ENCODE data around the gene P2RY8. TPM values are rescaled to one million over a fixed set of nuclear protein-coding genes. Genes with fewer than 3 reads are reported as not detected.

Gene P2RY8
- total RNA-seq, 1 experiment from 2014 or later = not detected

GRCh38 chrX:1527457-1527856, 9.5 kb downstream of the P2RY8 start:
- no peak overlapping the region for H3K27ac ChIP-seq (ENCODE audit: low read depth, low read length, poor library complexity, severe bottlenecking)
- TF ChIP-seq EZH2 (IDR thresholded peaks at IDR 0.05; ENCODE audit: borderline replicate concordance, low read depth, low read length, poor library complexity, severe bottlenecking) (no peak), CTCF (conservative IDR thresholded peaks at IDR 0.05; ENCODE audit: low read depth, low read length) (no peak)
- no peak overlapping the region for H3K4me3 ChIP-seq (ENCODE audit: low read depth, low read length, poor library complexity, severe bottlenecking)
- H3K27me3 ChIP-seq (replicated peaks; ENCODE audit: insufficient read depth, low read depth, low read length, poor library complexity) = no peaks in the 10 kb centered on the region
- CTCF ChIA-PET = no interaction called here
- POLR2A ChIA-PET (ENCODE audit: low non-redundant PET) = no interaction called here
- H3K36me3 ChIP-seq (ENCODE audit: insufficient read depth, low read length, poor library complexity, severe bottlenecking) = no peaks in the 10 kb centered on the region
- intact Hi-C loops (cut with micrococcal nuclease; ENCODE audit: unreplicated experiment) = no loop called here
- DNase-seq (ENCODE audit: low spot score) = no peak
- no peaks in the 10 kb centered on the region for H3K4me1 ChIP-seq (ENCODE audit: insufficient read depth, low read length, poor library complexity, severe bottlenecking)
- no TSS peak for BruUV-seq (replicated peaks)
- no peaks in the 10 kb centered on the region for H3K9me3 ChIP-seq (ENCODE audit: low read depth, low read length, poor library complexity, severe bottlenecking)

GRCh38 chrX:1526565-1526964, 10.4 kb downstream of the P2RY8 start:
- no peak for TF ChIP-seq CTCF (conservative IDR thresholded peaks at IDR 0.05; ENCODE audit: low read depth, low read length)
- TF ChIP-seq EZH2 (IDR thresholded peaks at IDR 0.05; ENCODE audit: borderline replicate concordance, low read depth, low read length, poor library complexity, severe bottlenecking) = no peak
- no peak for DNase-seq (ENCODE audit: low spot score)
- ChIA-PET POLR2A (ENCODE audit: low non-redundant PET) (no interaction called here), CTCF (no interaction called here)
- Histone ChIP-seq H3K27me3 (replicated peaks; ENCODE audit: insufficient read depth, low read depth, low read length, poor library complexity) (no peaks in the 10 kb centered on the region), H3K36me3 (ENCODE audit: insufficient read depth, low read length, poor library complexity, severe bottlenecking) (no peaks in the 10 kb centered on the region), H3K4me1 (ENCODE audit: insufficient read depth, low read length, poor library complexity, severe bottlenecking) (no peaks in the 10 kb centered on the region), H3K9me3 (ENCODE audit: low read depth, low read length, poor library complexity, severe bottlenecking) (no peaks in the 10 kb centered on the region), H3K27ac (ENCODE audit: low read depth, low read length, poor library complexity, severe bottlenecking) (no peak overlapping the region), H3K4me3 (ENCODE audit: low read depth, low read length, poor library complexity, severe bottlenecking) (no peak overlapping the region)
- BruUV-seq (replicated peaks) = no TSS peak
- intact Hi-C loops (cut with micrococcal nuclease; ENCODE audit: unreplicated experiment) = no loop called here

- ChIA-PET CTCF (no interaction called here), POLR2A (ENCODE audit: low non-redundant PET) (no interaction called here)
- intact Hi-C loops (cut with micrococcal nuclease; ENCODE audit: unreplicated experiment) = no loop called here
- DNase-seq (ENCODE audit: low spot score) = no peak
- no peaks in the 10 kb centered on the region for H3K36me3 ChIP-seq (ENCODE audit: insufficient read depth, low read length, poor library complexity, severe bottlenecking)
- no TSS peak for BruUV-seq (replicated peaks)
- TF ChIP-seq EZH2 (IDR thresholded peaks at IDR 0.05; ENCODE audit: borderline replicate concordance, low read depth, low read length, poor library complexity, severe bottlenecking) = no peak
- TF ChIP-seq CTCF (conservative IDR thresholded peaks at IDR 0.05; ENCODE audit: low read depth, low read length) = no peak
- H3K4me3 ChIP-seq (ENCODE audit: low read depth, low read length, poor library complexity, severe bottlenecking) = no peak overlapping the region
- no peaks in the 10 kb centered on the region for H3K27me3 ChIP-seq (replicated peaks; ENCODE audit: insufficient read depth, low read depth, low read length, poor library complexity)
- no peak overlapping the region for H3K27ac ChIP-seq (ENCODE audit: low read depth, low read length, poor library complexity, severe bottlenecking)
- no peaks in the 10 kb centered on the region for H3K4me1 ChIP-seq (ENCODE audit: insufficient read depth, low read length, poor library complexity, severe bottlenecking)
- H3K9me3 ChIP-seq (ENCODE audit: low read depth, low read length, poor library complexity, severe bottlenecking) = no peaks in the 10 kb centered on the region
Observed at GRCh38 chrX:1525583-1526355, 11.2 kb downstream of the P2RY8 start.

Data from A673 (cell line).